H1 (cell line): ENCODE measurements around the gene DDI2. TPM values are rescaled to one million over a fixed set of nuclear protein-coding genes. Genes with fewer than 3 reads are reported as not detected.

Source experiments
- CTCF ChIA-PET: fragments of 300-600 bp; sonication (Branson Sonifier 250); formaldehyde crosslinking; loops from one replicate; lab custom pipeline; 2021; ENCODE audit not compliant: partially characterized antibody; lab: Charles Lee
- POLR2A ChIA-PET: fragments of 300-600 bp; sonication (Branson Sonifier 250); formaldehyde crosslinking; loops from one replicate; lab custom pipeline; 2021; ENCODE audit warnings: inconsistent platforms; ENCODE audit not compliant: partially characterized antibody; lab: Charles Lee
- DNase-seq, 2 experiments: peaks; one replicate each; pipeline versions ENCODE4 v3.0.0 to v3.0.0-alpha.2; 2010 to 2022; ENCODE audit warnings: low spot score in 2 of 2, low read depth in 1 of 2, mixed read lengths in 1 of 2
- FAIRE-seq: peaks from 2 replicates; lab custom pipeline; 2011; peaks lifted over from hg19 to GRCh38; lab: Jason Lieb, UNC
- H2AFZ ChIP-seq: 2 replicates; pipeline ENCODE4 v1.8.1; 2012; ENCODE audit warnings: low read length, inconsistent platforms
- H2AK5ac ChIP-seq: 2 replicates; pipeline ENCODE4 v1.6.1; 2013; ENCODE audit warnings: low read depth, low read length
- H2BK120ac ChIP-seq: replicated peaks from 2 replicates; pipeline ENCODE3; 2013; ENCODE audit warnings: low read depth, low read length, inconsistent platforms
- H2BK12ac ChIP-seq: 2 replicates; pipeline ENCODE4 v1.6.1; 2013; ENCODE audit warnings: low read depth, low read length
- H2BK15ac ChIP-seq: 2 replicates; pipeline ENCODE4 v1.6.1; 2013; ENCODE audit warnings: low read length
- H2BK20ac ChIP-seq: 2 replicates; pipeline ENCODE4 v1.6.1; 2013; ENCODE audit warnings: low read length
- H2BK5ac ChIP-seq: 2 replicates; pipeline ENCODE4 v1.6.1; 2013; ENCODE audit warnings: low read depth, low read length
- H3K14ac ChIP-seq: 2 replicates; pipeline ENCODE4 v1.6.1; 2013; ENCODE audit warnings: inconsistent platforms; ENCODE audit not compliant: insufficient read length
- H3K18ac ChIP-seq: 2 replicates; pipeline ENCODE4 v1.6.1; 2013; ENCODE audit warnings: low read length; ENCODE audit errors: extremely low read depth
- H3K23ac ChIP-seq: 2 replicates; pipeline ENCODE4 v1.6.1; 2013; ENCODE audit warnings: inconsistent platforms; ENCODE audit not compliant: insufficient read length
- H3K23me2 ChIP-seq: 2 replicates; pipeline ENCODE4 v1.6.1; 2013; ENCODE audit warnings: low read depth, low read length
- H3K27ac ChIP-seq: 2 replicates; pipeline ENCODE4 v1.6.1; 2011; ENCODE audit warnings: low read depth, low read length, inconsistent platforms
- H3K27me3 ChIP-seq, 4 experiments: replicated peaks in 1 of 4; 1 replicate in 1 of 4; 2 replicates in 3 of 4; pipeline versions ENCODE4 v1.6.1 to v1.8.1; 2011 to 2013; ENCODE audit warnings: low read length in 3 of 4, mild to moderate bottlenecking in 3 of 4, inconsistent platforms in 2 of 4, mixed read lengths in 2 of 4, moderate library complexity in 1 of 4; ENCODE audit not compliant: control insufficient read depth in 3 of 4, insufficient read depth in 3 of 4; ENCODE audit errors: extremely low read depth in 1 of 4
- H3K36me3 ChIP-seq, 4 experiments: 2 replicates each; pipeline versions ENCODE4 v1.6.1 to v1.8.1; 2011 to 2013; ENCODE audit warnings: mild to moderate bottlenecking in 4 of 4, low read length in 3 of 4, moderate library complexity in 2 of 4, control low read depth in 1 of 4, inconsistent platforms in 1 of 4; ENCODE audit not compliant: insufficient read depth in 4 of 4, control insufficient read depth in 2 of 4
- H3K4ac ChIP-seq: replicated peaks from 2 replicates; pipeline ENCODE3; 2013; ENCODE audit warnings: low read length, low read depth, mixed read lengths, inconsistent platforms; ENCODE audit not compliant: insufficient read length
- H3K4me1 ChIP-seq, 4 experiments: replicated peaks in 1 of 4; 1 replicate in 1 of 4; 2 replicates in 3 of 4; pipeline versions ENCODE4 v1.6.1 to v1.8.1; 2011 to 2013; ENCODE audit warnings: low read length in 3 of 4, inconsistent platforms in 2 of 4, mixed read lengths in 1 of 4; ENCODE audit not compliant: insufficient read depth in 4 of 4, control insufficient read depth in 3 of 4
- H3K4me2 ChIP-seq, 2 experiments: 2 replicates each; pipeline versions ENCODE4 v1.6.1 to v1.8.1; 2011 to 2013; ENCODE audit warnings: low read depth in 2 of 2, low read length in 2 of 2, control low read depth in 1 of 2, inconsistent platforms in 1 of 2, mild to moderate bottlenecking in 1 of 2; ENCODE audit not compliant: insufficient read depth in 1 of 2
- H3K4me3 ChIP-seq, 4 experiments: fragments of 200-600, 300-600 bp in 1 of 4; sonication (generic), shearing (Covaris generic), sonication (Bioruptor Twin) in 1 of 4; 2 replicates each; pipeline versions ENCODE4 v1.5.1 to v1.8.1; 2011 to 2016; ENCODE audit warnings: low read length in 4 of 4, low read depth in 3 of 4, control low read depth in 2 of 4, inconsistent platforms in 2 of 4, mild to moderate bottlenecking in 2 of 4, mixed read lengths in 1 of 4, moderate library complexity in 1 of 4; ENCODE audit not compliant: insufficient read depth in 2 of 4; ENCODE audit errors: extremely low read depth in 1 of 4
- H3K56ac ChIP-seq: replicated peaks from 2 replicates; pipeline ENCODE3; 2013; ENCODE audit warnings: low read depth, mild to moderate bottlenecking, mixed read lengths, low read length, inconsistent platforms; ENCODE audit not compliant: insufficient read length
- H3K79me1 ChIP-seq: 2 replicates; pipeline ENCODE4 v1.6.1; 2013; ENCODE audit warnings: low read depth, low read length, control low read depth
- H3K79me2 ChIP-seq, 2 experiments: 2 replicates each; pipeline versions ENCODE4 v1.6.1 to v1.8.1; 2012 to 2013; ENCODE audit warnings: low read length in 2 of 2, mild to moderate bottlenecking in 2 of 2, inconsistent platforms in 1 of 2; ENCODE audit not compliant: insufficient read depth in 2 of 2, control insufficient read depth in 1 of 2
- H3K9ac ChIP-seq, 4 experiments: replicated peaks in 1 of 4; 1 replicate in 1 of 4; 2 replicates in 3 of 4; pipeline versions ENCODE4 v1.6.1 to v1.8.1; 2011 to 2013; ENCODE audit warnings: low read depth in 3 of 4, low read length in 3 of 4, control low read depth in 2 of 4, mild to moderate bottlenecking in 2 of 4, moderate library complexity in 2 of 4, inconsistent platforms in 1 of 4; ENCODE audit errors: extremely low read depth in 1 of 4
- H3K9me3 ChIP-seq, 2 experiments: 2 replicates each; pipeline versions ENCODE4 v1.6.1 to v1.8.1; 2012 to 2013; ENCODE audit warnings: mild to moderate bottlenecking in 2 of 2, moderate library complexity in 2 of 2, control low read depth in 1 of 2, inconsistent platforms in 1 of 2, low read depth in 1 of 2, low read length in 1 of 2, mixed read lengths in 1 of 2; ENCODE audit not compliant: insufficient read depth in 2 of 2
- H4K20me1 ChIP-seq, 2 experiments: replicated peaks in 1 of 2; 2 replicates each; pipeline versions ENCODE3 to v1.8.1; 2011 to 2013; ENCODE audit warnings: inconsistent platforms in 2 of 2, low read length in 2 of 2, mild to moderate bottlenecking in 1 of 2; ENCODE audit not compliant: insufficient read depth in 2 of 2, control insufficient read depth in 1 of 2
- H4K5ac ChIP-seq: 2 replicates; pipeline ENCODE4 v1.6.1; 2013; ENCODE audit warnings: low read length, low read depth, mixed read lengths, inconsistent platforms; ENCODE audit not compliant: insufficient read length
- H4K8ac ChIP-seq: 2 replicates; pipeline ENCODE4 v1.8.0; 2013; ENCODE audit warnings: mild to moderate bottlenecking, moderate library complexity, low read length, inconsistent platforms; ENCODE audit not compliant: insufficient read depth; ENCODE audit errors: extremely low read depth
- H4K91ac ChIP-seq: replicated peaks from 2 replicates; pipeline ENCODE3; 2013; ENCODE audit warnings: low read length, mixed read lengths, inconsistent platforms; ENCODE audit not compliant: insufficient read length
- POLR2AphosphoS5 ChIP-seq: IDR thresholded peaks from 2 replicates; pipeline ENCODE4 v1.6.1; 2011; ENCODE audit warnings: low read depth, low read length
- RAD21 ChIP-seq, 2 experiments: IDR thresholded peaks in 1 of 2; conservative IDR thresholded peaks in 1 of 2; 2 replicates each; pipeline ENCODE4 v1.6.1; 2011; ENCODE audit warnings: low read depth in 2 of 2, low read length in 2 of 2, improper control_type of control experiment in 1 of 2, inconsistent platforms in 1 of 2, mild to moderate bottlenecking in 1 of 2, moderate library complexity in 1 of 2
- YY1 ChIP-seq: IDR thresholded peaks from 2 replicates; pipeline ENCODE4 v1.6.1; 2011; ENCODE audit warnings: low read depth, mild to moderate bottlenecking, low read length
- whole genome bisulfite sequencing, 2 experiments: shearing (Covaris generic) in 1 of 2; methylation state at CpG; one replicate each; pipeline versions ENCODE4 v1.1.6 to v1.1.7; 2013 to 2015; ENCODE audit warnings: low lambda C conversion rate in 2 of 2, mixed read lengths in 2 of 2, inconsistent platforms in 1 of 2, low coverage in 1 of 2, missing lambda C conversion rate in 1 of 2; ENCODE audit not compliant: insufficient replicate concordance in 2 of 2, insufficient coverage in 1 of 2, insufficient read length in 1 of 2; ENCODE audit errors: extremely low coverage in 1 of 2, missing lambda C conversion rate in 1 of 2; 5-methylcytosine and 5-hydroxymethylcytosine counted together
- polyA plus RNA-seq, 7 experiments: library from polyadenylated mRNA; depleted of rRNA in 3 of 7; stranded (reverse) in 5 of 7; unstranded in 2 of 7; fragments of >200 nt in 5 of 7; fragments of 200-250 nt in 2 of 7; gene quantifications; 1 replicate in 5 of 7; 2 replicates in 1 of 7; 4 replicates in 1 of 7; pipeline versions ENCODE4 v1.2.1 to v1.2.3, GENCODE V29; 2011 to 2013; ENCODE audit warnings: missing spikeins in 2 of 7, mixed read lengths in 2 of 7
- total RNA-seq: library from RNA; stranded (reverse); fragmentation: NEBNext Ultra II Directional; extraction: Animal tissue kit (Norgen Biotek cat#: 25700); gene quantifications from 2 replicates; pipeline ENCODE4 v1.2.1, GENCODE V29; 2021

Gene DDI2
- total and polyA plus RNA-seq, 2 of the 8 experiments (the other 6 are each of a cell fraction or from before 2014, with no cell fraction given), result 7.7 to 38.3 TPM

DNA sequence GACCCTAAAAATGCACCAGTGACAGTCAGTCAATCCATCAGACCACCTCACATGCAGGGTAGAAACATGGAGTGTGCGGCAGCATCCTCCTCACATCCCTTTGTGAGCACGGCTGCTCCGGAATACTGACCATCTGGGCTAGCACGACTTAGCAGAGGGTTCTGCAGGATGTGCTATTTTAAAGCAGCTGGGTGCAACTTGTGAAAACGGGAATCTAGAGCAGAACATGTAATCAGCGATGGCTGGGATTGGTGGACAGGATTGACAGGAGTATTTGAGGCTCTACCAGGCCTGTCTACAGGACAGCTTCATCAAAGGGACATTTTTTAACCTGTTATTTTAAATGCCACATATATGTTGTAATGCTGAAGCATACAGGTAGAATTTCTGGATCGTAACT lies 50.1 kb downstream of the DDI2 start:
- H2AFZ ChIP-seq, result no peak overlapping the region
- no peak overlapping the region for H3K23ac ChIP-seq
- peaks cover 3% of the 10 kb centered on the region; the same call in 1 of the 2 replicates for H3K79me1 ChIP-seq
- H3K56ac ChIP-seq, result no peak overlapping the region
- no peak overlapping the region for H2BK20ac ChIP-seq
- H3K4ac ChIP-seq, result no peak overlapping the region
- CTCF ChIA-PET, result interaction anchor here (1.4 to 2.1 kb wide), 2 partner anchors 49 to 74 kb away, joined by 5 to 6 read pairs; no protein-coding TSS in a partner anchor
- H4K91ac ChIP-seq, result no peak overlapping the region
- H3K4me3 ChIP-seq, result no peak overlapping the region
- H2BK5ac ChIP-seq, result no peak overlapping the region
- H3K9me3 ChIP-seq, result no peaks in the 10 kb centered on the region
- DNase-seq (no peak), FAIRE-seq (no peak)
- H2BK12ac ChIP-seq, result no peak overlapping the region
- H3K36me3 ChIP-seq, result peaks cover 0 to 4% (median 0%) of the 10 kb centered on the region in 4 experiments; a peak in 2 of 8 replicates
- no peak overlapping the region for H2AK5ac ChIP-seq
- peaks cover 0 to 5% (median 0%) of the 10 kb centered on the region in 4 experiments; a peak in 1 of 7 replicates for H3K4me1 ChIP-seq
- H3K9ac ChIP-seq, result no peak overlapping the region
- H3K18ac ChIP-seq, result no peak overlapping the region
- POLR2A ChIA-PET, result interaction anchor here (0.7 to 2.2 kb wide), 5 partner anchors 10 to 70 kb away, joined by 3 to 6 read pairs (median 4); no protein-coding TSS in a partner anchor
- H2BK120ac ChIP-seq, result no peak overlapping the region
- H3K14ac ChIP-seq, result no peak overlapping the region
- H3K27ac ChIP-seq, result no peak overlapping the region
- H3K27me3 ChIP-seq, result no peaks in the 10 kb centered on the region
- 92% methylated on average over 7 of the region's 7 CpGs; no CpG with 5 or more reads in 1 of the 2 experiments for WGBS, 2 experiments
- H3K4me2 ChIP-seq, result no peak overlapping the region
- H3K79me2 ChIP-seq, result no peaks in the 10 kb centered on the region
- no peaks in the 10 kb centered on the region for H3K23me2 ChIP-seq
- no peak overlapping the region for H2BK15ac ChIP-seq
- TF ChIP-seq RAD21 (IDR thresholded peaks at IDR 0.05 in 1 of 2, conservative IDR thresholded peaks at IDR 0.05 in 1 of 2; ENCODE audit: low read depth in 2 of 2, low read length in 2 of 2), result no peak
- TF ChIP-seq YY1, result no peak
- TF ChIP-seq POLR2AphosphoS5, result 0 out of 2 replicates have a peak, but pooled peaks have one; percentile 34
- no peak overlapping the region for H4K8ac ChIP-seq
- H4K20me1 ChIP-seq, result no peaks in the 10 kb centered on the region
- no peak overlapping the region for H4K5ac ChIP-seq
